Ascending aorta (tissue), 2 donors: ENCODE results near the gene DDX20. TPM values are rescaled to one million over a fixed set of nuclear protein-coding genes. Genes with fewer than 3 reads are reported as not detected.

Source experiments
- DNase-seq, 2 donors: peaks; one replicate each; pipeline ENCODE4 v3.0.0-alpha.2; 2019; ENCODE audit warnings: low spot score in 2 of 2
- H3K27ac ChIP-seq, 2 donors: fragments of 200-600 bp; sonication (generic); one replicate each; pipeline ENCODE4 v1.5.1; 2016 to 2017; ENCODE audit warnings: mild to moderate bottlenecking in 1 of 2
- H3K27me3 ChIP-seq: fragments of 200-600 bp; sonication (generic); one replicate; pipeline ENCODE4 v1.5.1; 2017
- H3K36me3 ChIP-seq, 2 donors: fragments of 200-600 bp; sonication (generic); one replicate each; pipeline ENCODE4 v1.5.1; 2016
- H3K4me1 ChIP-seq, 2 donors: fragments of 200-600 bp; sonication (generic); one replicate each; pipeline ENCODE4 v1.5.1; 2016 to 2017; ENCODE audit warnings: mild to moderate bottlenecking in 1 of 2
- H3K4me3 ChIP-seq, 2 donors: fragments of 200-600 bp; sonication (generic); one replicate each; pipeline ENCODE4 v1.5.1; 2016 to 2017; ENCODE audit warnings: mild to moderate bottlenecking in 1 of 2
- H3K9me3 ChIP-seq, 2 donors: fragments of 200-600 bp; sonication (generic); one replicate each; pipeline ENCODE4 v1.5.1; 2016
- intact Hi-C: fragments of 100-400 bp; cut with DNase I; formaldehyde crosslinking; loops from one replicate; pipeline ENCODE4 v1.15.1; 2023
- total RNA-seq: library from RNA; depleted of rRNA; stranded (reverse); fragments of >200 nt; gene quantifications from one replicate; pipeline ENCODE4 v1.1.0, GENCODE V29; 2016
- TF ChIP-seq, protein P1 (sequence below), 3 experiments: fragments of 200-600 bp in 2 of 3; fragments of 450-650 bp in 1 of 3; sonication (generic) in 2 of 3; IDR thresholded peaks; one replicate each; pipeline ENCODE4 v1.5.1; 2016 to 2019; ENCODE audit warnings: antibody characterized with exemption in 3 of 3, mild to moderate bottlenecking in 1 of 3, moderate library complexity in 1 of 3

Gene DDX20
- total RNA-seq, 1 donor from 2014 or later, result 11.3 TPM

DNA sequence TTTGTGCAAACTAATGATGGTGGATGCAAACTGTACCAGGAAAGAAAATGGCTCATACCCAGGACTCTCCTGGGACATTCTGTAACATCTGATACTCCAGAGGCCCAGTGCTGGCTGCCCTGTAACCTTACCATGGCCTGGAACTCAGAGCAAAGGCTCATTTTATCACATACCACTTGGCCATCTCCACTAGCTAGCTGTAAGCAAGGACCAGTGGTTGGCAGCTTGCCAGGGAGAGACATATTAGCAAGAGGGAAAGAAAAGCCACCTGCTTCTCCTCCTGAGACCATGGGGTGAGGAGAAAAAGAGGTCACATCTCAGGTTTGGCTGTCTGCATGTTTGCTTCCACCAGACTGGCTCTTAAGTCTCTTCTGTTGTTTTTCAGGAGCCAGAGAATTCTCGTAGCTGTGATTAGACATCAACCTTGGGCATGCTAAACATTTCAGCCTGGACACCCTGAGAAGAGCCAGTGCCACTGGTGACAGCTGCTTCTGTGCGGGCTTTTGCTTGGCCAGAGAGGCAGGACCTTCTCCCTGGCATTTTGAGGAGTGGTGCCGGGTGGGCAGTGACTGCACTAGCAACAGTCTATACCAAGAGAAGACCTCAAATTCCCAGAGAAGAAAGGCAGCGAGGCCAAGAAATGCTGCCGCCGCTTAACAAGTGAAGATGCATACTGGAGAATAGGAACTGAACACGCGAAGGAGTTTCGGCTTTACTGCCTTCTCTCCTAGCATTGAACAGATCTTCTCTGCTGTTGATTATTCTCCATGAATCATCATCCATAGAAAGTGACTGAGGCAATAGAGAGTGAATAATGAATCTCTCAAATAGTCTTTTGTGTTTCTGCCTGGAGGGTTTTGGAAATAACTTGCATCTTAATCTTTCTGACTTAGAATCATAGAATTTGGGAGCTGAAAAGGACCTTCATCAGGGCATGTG is 9.8 kb upstream of the DDX20 start:
- Histone ChIP-seq H3K27me3 (no peaks in the 10 kb centered on the region), H3K4me3 (no peak overlapping the region), H3K4me1 (no peaks in the 10 kb centered on the region), H3K36me3 (no peaks in the 10 kb centered on the region), H3K9me3 (no peaks in the 10 kb centered on the region), H3K27ac (no peak overlapping the region)
- TF ChIP-seq, protein P1, sequence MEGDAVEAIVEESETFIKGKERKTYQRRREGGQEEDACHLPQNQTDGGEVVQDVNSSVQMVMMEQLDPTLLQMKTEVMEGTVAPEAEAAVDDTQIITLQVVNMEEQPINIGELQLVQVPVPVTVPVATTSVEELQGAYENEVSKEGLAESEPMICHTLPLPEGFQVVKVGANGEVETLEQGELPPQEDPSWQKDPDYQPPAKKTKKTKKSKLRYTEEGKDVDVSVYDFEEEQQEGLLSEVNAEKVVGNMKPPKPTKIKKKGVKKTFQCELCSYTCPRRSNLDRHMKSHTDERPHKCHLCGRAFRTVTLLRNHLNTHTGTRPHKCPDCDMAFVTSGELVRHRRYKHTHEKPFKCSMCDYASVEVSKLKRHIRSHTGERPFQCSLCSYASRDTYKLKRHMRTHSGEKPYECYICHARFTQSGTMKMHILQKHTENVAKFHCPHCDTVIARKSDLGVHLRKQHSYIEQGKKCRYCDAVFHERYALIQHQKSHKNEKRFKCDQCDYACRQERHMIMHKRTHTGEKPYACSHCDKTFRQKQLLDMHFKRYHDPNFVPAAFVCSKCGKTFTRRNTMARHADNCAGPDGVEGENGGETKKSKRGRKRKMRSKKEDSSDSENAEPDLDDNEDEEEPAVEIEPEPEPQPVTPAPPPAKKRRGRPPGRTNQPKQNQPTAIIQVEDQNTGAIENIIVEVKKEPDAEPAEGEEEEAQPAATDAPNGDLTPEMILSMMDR (IDR thresholded peaks at IDR 0.05), result no peak
- intact Hi-C loops, result no loop called here
- no peak for DNase-seq

DNA sequence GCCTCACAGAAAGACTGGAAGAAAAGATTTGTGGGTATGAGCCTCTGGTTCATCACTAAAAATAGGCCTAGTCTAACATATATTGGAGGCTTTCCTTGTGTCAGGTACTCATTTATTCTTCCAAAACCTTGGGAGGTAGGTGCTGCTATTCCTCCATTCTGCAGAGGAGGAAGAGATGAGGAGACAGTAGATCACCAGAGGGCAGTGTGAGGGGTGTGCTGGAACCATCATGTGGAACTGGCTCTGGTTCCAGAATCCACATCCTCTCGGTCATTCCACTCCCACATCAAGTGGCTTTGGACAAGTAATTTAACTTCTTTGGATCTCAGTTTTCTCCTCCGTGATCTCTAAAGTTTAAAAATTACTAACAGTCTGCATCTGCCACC is 9.1 kb upstream of the DDX20 start:
- intact Hi-C loops, result no loop called here
- Histone ChIP-seq H3K4me3 (no peak overlapping the region), H3K27ac (no peak overlapping the region), H3K36me3 (no peaks in the 10 kb centered on the region), H3K9me3 (no peaks in the 10 kb centered on the region), H3K27me3 (no peaks in the 10 kb centered on the region), H3K4me1 (no peaks in the 10 kb centered on the region)
- DNase-seq, result no peak
- TF ChIP-seq, protein P1 (IDR thresholded peaks at IDR 0.05), result no peak

DNA sequence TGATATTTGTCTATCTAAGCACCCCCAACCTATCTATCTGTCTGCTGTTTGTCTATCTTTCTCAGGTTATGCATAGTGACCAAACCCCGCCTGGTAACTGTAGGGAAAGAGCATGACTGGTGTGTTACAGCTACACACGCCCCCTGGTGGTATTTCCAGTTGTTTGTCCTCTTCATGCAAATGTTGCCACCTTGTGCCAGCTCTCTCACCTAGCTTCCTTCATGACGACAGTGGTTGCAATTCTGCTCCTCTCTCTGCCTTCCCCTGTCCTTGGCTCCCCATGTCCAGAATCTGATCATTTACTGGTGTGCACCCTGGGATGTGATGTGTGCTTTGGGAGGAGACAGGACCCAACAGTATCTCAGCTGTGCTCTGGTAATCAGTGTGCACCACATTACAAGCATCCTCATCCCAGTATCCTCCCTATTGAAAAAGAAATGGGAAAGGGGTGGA is 8.4 kb upstream of the DDX20 start:
- Histone ChIP-seq H3K27me3 (no peaks in the 10 kb centered on the region), H3K4me3 (no peak overlapping the region), H3K36me3 (no peaks in the 10 kb centered on the region), H3K27ac (no peak overlapping the region), H3K4me1 (no peaks in the 10 kb centered on the region), H3K9me3 (no peaks in the 10 kb centered on the region)
- DNase-seq, result peak in 1 of 2 donors; percentile 75
- TF ChIP-seq, protein P1 (IDR thresholded peaks at IDR 0.05), result peak in 2 of 3 experiments; percentile 56 to 61
- intact Hi-C loops, result no loop called here

DNA sequence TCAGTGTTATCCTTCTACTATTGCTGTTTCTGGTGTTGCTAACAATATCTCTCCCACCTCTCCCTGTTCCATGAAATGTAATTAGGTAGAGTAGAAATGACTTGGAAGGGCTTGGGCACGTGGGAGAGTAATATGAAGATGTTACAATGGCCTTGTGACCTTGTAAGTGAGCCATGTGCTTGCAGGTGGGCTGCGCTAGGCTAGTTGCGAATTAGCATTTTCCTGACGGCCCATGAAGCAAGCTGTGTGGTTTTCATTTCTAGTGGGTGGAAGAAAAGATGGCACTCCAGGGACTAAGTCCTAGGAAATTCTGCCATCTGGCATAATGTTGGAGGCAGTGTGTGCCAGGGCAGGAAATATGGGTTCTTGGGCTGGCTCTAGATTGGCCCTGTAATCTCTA is 7.8 kb upstream of the DDX20 start:
- Histone ChIP-seq H3K27ac (no peak overlapping the region), H3K4me3 (no peak overlapping the region), H3K4me1 (no peaks in the 10 kb centered on the region), H3K27me3 (no peaks in the 10 kb centered on the region), H3K9me3 (no peaks in the 10 kb centered on the region), H3K36me3 (no peaks in the 10 kb centered on the region)
- intact Hi-C loops, result no loop called here
- no peak for DNase-seq
- TF ChIP-seq, protein P1 (IDR thresholded peaks at IDR 0.05), result no peak

DNA sequence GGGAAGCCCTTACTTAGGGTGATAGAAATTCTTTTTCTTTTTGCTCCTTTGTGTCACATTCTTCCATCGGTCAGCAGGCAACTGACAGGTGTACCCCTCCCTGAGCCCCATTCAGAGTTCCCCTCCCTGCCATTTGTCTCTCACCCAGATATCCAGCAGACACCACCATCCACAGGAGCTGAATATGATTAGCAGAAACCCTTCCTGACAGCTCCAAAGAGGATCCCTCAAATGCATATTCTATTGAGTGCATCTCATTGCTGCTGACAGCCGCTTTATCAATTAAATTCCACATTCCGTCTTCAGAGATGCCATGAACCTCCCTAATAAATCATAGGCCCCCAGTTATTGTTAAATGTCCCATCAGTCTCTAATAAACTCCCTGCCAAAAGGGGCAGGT is 6.1 kb upstream of the DDX20 start:
- Histone ChIP-seq H3K36me3 (no peaks in the 10 kb centered on the region), H3K4me3 (no peak overlapping the region), H3K4me1 (peaks cover 0 to 3% of the 10 kb centered on the region in 2 donors), H3K9me3 (no peaks in the 10 kb centered on the region), H3K27ac (no peak overlapping the region), H3K27me3 (no peaks in the 10 kb centered on the region)
- TF ChIP-seq, protein P1 (IDR thresholded peaks at IDR 0.05), result no peak
- no peak for DNase-seq
- intact Hi-C loops, result loop anchor here (10.0 kb wide), 2 partner anchors 605 to 795 kb away; partner anchors contain the start of genes CEPT1 and DRAM2
